Stimulated activated CD4-positive, alpha-beta T cell treated with anti-CD3 and anti-CD28 coated beads, Interleukin-2, amount 100 ng/mL, for 48 hours (primary cell): ENCODE results near the gene FAM43B.
A peak's percentile ranks its signal among the peaks of the same experiment; 100 is the strongest.

Experiments
- DNase-seq, 2 donors: peaks; one replicate each; pipeline ENCODE4 v3.0.0-alpha.2; 2020

FAM43B gene

GRCh38 chr1:20552728-20553445, 514 bp downstream of the FAM43B start:
- no peak for DNase-seq

- DNase-seq = no peak
These were observed 2.8 kb downstream of the FAM43B start for GRCh38 chr1:20555025-20555757.

DNA sequence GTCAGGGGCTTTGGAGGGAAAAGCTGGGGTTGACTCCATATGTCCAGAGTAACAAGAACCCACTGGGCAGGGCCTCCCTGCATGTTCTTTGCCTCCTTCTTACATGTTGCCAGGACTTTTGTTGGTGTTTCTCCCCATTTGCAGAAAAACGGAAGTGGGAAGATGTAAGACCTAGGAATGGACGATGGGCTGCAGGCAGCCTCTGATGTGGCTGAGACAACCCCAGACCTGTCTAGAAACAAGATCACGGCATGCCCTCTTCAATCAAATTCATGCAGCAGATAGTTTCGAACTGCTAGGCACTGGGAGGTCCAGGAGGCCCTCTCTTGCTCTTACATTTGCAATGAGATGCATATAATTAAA, 3.4 kb downstream of the FAM43B start:
- no peak for DNase-seq

- DNase-seq = no peak
These were observed 5.8 kb downstream of the FAM43B start for GRCh38 chr1:20558191-20558590.

DNA sequence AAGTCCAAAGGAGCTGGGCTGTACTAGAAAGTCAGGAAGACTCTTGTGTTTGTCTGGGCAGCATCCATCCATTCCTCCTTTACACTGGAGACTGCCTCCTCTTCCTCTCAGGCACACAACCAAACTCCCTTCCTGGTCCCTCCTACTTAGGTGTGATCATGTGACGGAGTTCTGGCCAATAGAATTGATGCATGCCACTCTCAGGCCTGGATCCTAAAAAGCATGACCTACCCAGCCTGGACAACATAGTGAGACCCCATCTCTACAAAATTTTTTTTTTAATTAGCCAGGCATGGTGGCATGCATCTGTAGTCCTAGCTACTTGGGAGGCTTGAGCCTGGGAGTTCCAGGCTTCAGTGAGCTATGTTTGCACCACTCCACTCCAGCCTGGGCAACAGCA, 8.6 kb downstream of the FAM43B start:
- no peak for DNase-seq

- no peak for DNase-seq
These were observed 12.9 kb downstream of the FAM43B start for GRCh38 chr1:20565234-20565633.

DNA sequence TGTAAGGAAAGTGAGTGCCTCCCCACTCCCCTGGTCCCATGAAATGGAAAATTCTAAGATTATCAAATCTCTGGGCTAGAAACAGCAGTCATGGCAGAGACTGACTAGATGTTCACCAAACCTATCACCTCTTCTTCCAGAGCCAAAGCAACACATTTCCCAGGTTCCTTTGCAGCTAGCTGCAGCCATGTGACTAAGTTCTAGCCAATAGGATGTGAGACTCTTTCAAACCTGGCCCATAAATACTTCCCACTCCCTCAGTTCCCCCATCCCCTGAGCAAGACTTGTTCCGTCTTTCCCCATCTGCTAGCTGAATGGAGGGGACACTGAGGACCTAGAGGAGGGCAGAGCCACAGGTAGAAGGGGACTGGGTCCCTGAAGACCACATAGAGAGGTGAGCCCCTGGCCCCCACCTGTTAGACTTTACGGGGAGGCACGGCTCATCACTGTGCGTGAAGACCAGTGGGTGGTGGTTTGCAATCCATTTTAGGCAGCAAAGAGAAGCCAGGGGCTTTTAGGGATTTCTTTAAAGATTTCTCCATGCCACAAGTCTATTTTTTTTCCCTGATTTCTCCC, 17.2 kb downstream of the FAM43B start:
- no peak for DNase-seq

DNA sequence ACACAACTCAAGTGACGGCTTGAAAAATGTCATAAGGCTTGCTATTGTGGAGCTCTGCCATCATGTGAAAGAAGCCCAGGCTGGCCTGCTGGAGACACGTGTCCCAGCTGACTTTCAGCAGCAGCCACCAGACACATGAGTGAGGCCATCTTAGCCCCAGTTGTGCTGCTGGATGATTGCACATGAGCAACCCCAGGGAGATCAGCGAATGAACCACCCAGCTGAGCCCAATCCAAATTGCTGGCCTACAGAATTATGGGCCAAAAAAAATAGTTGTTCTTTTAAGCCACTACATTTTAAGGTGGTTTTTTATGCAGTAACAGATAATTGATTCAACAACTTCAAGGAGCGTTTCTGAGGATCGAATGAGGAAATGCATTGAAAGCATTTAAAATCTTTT, 19.1 kb downstream of the FAM43B start:
- DNase-seq = no peak

DNA sequence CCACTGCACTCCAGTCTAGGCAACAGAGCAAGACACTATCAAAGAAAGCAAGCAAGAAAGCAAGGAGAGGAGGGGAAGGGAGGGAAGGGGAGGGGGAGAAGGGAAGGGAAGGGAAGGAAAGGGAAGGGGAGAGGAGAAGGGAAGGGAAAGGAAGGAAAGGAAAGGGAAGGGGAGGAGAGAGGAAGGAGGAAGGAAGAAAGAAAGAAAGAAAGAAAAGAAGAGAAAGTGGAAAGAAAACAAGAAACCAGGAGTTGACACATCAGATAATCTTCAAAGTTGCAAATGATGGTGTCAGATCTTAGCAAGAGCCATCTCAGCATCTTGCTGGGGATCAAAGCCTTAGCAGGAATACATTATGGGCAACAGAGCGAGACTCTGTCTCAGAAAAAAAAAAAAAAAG, 21.6 kb downstream of the FAM43B start:
- no peak for DNase-seq

DNA sequence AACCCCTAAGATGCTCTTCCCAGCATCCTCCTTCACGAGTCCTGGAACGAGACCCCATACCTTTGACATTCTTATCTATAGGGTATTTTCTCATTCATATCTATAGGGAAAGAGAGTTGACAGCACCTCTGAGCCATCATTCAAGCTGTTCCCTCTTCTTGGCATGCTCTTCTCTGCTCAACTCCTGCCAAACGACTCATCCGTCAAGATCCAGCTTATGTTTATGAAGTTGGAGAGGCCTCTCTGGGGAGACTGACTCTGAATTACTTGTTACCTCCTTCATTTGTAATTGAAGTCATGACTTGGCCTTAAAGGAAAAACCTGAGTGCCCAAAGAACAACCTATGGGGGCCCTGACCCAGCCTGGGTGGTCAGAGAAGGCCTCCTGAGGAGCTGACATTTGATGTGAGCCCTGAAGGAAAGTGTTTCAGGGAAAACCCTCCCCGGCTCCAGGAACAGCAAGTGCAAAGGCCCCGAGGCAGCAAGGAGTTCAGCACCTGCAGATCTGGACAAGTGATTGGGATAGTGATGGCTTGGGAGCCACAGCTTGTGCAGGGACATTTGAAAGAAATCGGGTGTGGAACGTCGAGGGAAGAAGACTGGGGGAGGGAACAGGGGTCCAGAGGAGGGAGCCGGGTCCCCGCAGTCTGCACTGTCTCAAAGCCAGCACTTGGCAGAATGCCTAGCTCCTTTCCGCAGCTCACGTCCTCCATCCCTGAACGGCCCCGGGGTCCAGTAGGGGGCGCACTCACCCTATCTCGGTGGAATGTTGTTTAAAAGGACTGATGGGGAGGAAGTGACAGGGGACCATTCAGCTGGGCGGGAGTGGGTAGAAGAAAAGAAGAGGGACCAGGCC, 22.5 kb downstream of the FAM43B start:
- DNase-seq = peak; percentile 68 to 82

DNA sequence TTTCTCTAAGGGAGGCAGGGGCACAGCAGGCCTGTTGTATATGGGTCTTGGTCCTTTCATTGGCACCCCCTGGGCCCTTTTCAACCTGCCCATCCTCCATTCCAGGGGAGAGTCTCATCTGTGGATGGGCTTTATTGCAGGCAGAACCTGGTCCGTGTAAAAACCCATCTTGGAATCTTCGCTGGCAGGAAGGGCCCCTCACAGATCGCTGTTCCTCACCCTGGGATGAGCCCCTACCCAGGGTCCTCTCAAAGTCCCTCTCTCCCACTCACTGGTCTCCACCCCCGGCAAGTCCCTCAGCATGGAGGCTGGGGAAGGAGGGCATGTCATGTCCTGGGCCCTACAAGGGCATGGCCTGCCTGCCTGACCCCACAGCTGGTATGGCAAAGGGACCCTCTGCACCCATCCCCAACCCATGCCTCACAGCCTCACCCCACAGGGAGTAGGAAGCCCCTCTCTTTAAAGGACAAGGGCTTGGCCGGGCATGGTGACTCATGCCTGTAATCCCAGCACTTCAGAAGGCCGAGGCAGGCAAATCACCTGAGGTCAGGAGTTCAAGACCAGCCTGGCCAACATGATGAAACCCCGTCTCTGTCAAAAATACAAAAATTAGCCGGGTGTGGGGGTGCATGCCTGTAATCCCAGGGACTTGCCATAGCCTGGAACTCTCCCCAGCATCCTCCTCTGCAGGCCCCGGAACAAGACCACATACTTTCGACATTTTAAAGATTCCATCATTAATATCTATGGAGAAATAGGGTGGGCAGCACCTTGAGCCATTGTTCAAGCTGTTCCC, 23.4 kb downstream of the FAM43B start:
- no peak for DNase-seq

DNA sequence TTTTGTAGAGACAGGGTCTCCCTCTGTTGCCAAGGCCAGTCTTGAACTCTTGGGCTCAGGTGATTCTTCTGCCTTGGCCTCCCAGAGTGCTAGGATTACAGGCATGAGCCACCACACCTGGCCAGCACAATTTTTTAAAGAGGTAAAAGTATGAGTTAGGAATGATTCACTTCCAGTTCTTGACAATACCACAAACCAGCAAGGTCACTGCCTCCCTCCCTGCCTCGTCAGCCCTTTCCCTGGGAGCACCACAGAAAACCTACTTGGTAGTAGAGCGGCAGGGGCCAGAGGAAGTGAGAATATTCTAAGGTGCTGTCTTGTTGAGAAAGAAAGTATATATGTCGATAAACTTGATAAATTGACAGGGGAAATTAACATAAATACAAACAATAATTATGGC, 25.7 kb downstream of the FAM43B start:
- DNase-seq = no peak

GRCh38 chr1:20578721-20579395, 26.5 kb downstream of the FAM43B start:
- no peak for DNase-seq

DNA sequence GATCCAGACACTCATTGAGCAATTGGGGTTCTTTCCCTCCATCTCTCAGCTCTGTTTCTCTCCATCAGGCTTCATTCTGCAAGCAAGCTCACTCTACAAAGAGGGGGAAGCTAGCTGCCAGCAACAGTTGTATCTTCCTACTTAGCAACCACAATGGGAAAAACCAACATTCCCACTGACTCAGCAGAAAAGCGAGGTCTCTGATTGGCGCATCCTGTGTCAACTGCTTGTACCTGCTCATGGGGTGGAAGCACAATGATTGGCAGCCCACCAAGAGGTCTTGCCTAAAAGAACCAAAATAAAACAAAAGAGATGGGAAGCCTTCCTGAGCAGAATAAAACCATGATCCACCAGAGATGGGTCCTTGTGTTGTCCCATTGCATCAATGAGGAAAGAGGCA, 32.5 kb downstream of the FAM43B start:
- DNase-seq = no peak

GRCh38 chr1:20586953-20587660, 34.7 kb downstream of the FAM43B start:
- no peak for DNase-seq

DNA sequence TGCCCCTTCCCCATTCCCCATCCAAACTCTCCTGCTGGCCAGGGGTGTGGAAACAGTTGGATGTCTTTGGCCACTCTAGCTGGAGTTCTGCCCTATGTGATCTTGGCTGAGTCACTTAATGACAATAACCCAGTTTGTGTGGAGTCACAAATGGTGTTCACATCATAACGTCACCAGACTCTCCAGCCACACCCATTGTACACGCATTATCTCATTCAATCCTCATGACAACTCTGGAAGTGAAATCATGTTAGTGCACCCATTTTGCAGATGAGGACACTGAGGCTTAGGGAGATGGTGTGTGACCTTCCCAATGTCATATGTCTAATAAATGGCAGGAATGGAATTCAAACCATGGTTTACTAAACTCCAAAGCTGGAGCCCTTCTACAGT, 35.3 kb downstream of the FAM43B start:
- DNase-seq = no peak

DNA sequence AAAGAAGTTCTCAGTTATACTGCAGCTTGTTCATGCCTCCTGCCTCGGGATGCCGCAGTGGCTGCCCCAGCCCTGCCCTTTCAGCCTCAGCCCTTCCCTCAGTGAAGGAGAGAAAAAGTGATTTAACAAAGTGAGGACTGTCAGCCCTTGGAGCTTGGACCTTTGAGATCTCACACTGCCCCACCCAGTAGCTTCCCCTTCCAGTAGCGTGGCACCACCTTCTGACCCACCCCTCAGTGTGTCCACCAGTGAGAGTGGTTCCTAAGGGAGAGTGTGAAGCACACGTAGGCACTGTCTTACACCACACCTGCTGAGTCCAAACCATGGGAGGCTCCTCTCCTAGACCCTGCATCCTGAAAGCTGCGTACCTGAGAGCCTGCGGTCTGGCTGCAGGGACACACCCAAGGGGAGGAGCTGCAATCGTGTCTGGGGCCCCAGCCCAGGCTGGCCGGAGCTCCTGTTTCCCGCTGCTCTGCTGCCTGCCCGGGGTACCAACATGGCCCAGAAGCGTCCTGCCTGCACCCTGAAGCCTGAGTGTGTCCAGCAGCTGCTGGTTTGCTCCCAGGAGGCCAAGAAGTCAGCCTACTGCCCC, 36.4 kb downstream of the FAM43B start, which contains the start of gene CDA:
CDA (plus strand) TSS at position 464 of the 592 bp plus-strand sequence; CDS start at position 497, 33 bp downstream.
- DNase-seq = no peak

GRCh38 chr1:20589331-20590278, 37.2 kb downstream of the FAM43B start:
- no peak for DNase-seq

GRCh38 chr1:20590306-20590777, 38.0 kb downstream of the FAM43B start:
- DNase-seq = no peak
